Activated CD4-positive, alpha-beta T cell treated with anti-CD3 and anti-CD28 coated beads, Interleukin-2, Interleukin-4, amounts not matched to agents 100 ng/mL and 50 ng/mL, durations not matched to agents 16 hours and 8 hours (primary cell): ENCODE data around the gene ALG11.

Experiments used
- DNase-seq: peaks from one replicate; pipeline ENCODE4 v3.0.0-alpha.2; 2020; ENCODE audit warnings: low spot score

The ALG11 gene

GRCh38 chr13:51997641-51998330, 14.4 kb upstream of the ALG11 start:
- no peak for DNase-seq

- DNase-seq, result no peak
Observed at GRCh38 chr13:51998723-51999509, 13.3 kb upstream of the ALG11 start.

GRCh38 chr13:51999510-51999911, 12.7 kb upstream of the ALG11 start:
- DNase-seq, result no peak

GRCh38 chr13:51999921-52000320, 12.3 kb upstream of the ALG11 start:
- no peak for DNase-seq

- DNase-seq, result peak; percentile 54
Observed at GRCh38 chr13:52001120-52001731, 11.0 kb upstream of the ALG11 start.

GRCh38 chr13:52002361-52002760, 9.8 kb upstream of the ALG11 start:
- DNase-seq, result no peak

- DNase-seq, result no peak
Observed at GRCh38 chr13:52003541-52003940, 8.7 kb upstream of the ALG11 start.

- no peak for DNase-seq
Observed at GRCh38 chr13:52004511-52005170, 7.6 kb upstream of the ALG11 start.

GRCh38 chr13:52005841-52006522, 6.2 kb upstream of the ALG11 start:
- DNase-seq, result no peak

GRCh38 chr13:52006523-52007245, 5.5 kb upstream of the ALG11 start:
- no peak for DNase-seq

- no peak for DNase-seq
Observed at GRCh38 chr13:52009946-52010345, 2.3 kb upstream of the ALG11 start.

GRCh38 chr13:52010890-52011631, 1.1 kb upstream of the ALG11 start, which contains the start of gene ATP7B:
Gene ATP7B (minus strand): TSS chr13:52011450. CDS start chr13:52011337, 113 bp downstream.
- no peak for DNase-seq

GRCh38 chr13:52012512-52012836, 276 bp downstream of the ALG11 start:
- DNase-seq, result no peak

- no peak for DNase-seq
Observed at GRCh38 chr13:52016296-52016695, 4.1 kb downstream of the ALG11 start.

- no peak for DNase-seq
Observed at GRCh38 chr13:52020191-52020590, 8.0 kb downstream of the ALG11 start.

GRCh38 chr13:52022356-52022755, 10.2 kb downstream of the ALG11 start:
- DNase-seq, result no peak

GRCh38 chr13:52024481-52024880, 12.3 kb downstream of the ALG11 start, which contains the start of gene UTP14C:
Gene UTP14C (plus strand): TSS chr13:52024691. CDS start chr13:52028805, 4,114 bp downstream.
- DNase-seq, result no peak

- no peak for DNase-seq
Observed at GRCh38 chr13:52025475-52026245, 13.5 kb downstream of the ALG11 start.

- no peak for DNase-seq
Observed at GRCh38 chr13:52026246-52026626, 14.0 kb downstream of the ALG11 start.

- DNase-seq, result no peak
Observed at GRCh38 chr13:52027832-52028231, 15.6 kb downstream of the ALG11 start.
